VCaP (cell line): ENCODE data around the gene DPP3.

Experiments used
- H3K27ac ChIP-seq: fragments of 450-650 bp; 2 replicates; pipeline ENCODE4 v1.5.1; 2017
- TF ChIP-seq, protein P1 (sequence below): fragments of 450-650 bp; conservative IDR thresholded peaks from 2 replicates; pipeline ENCODE4 v1.5.1; 2017; ENCODE audit warnings: mild to moderate bottlenecking, moderate library complexity

DPP3 gene

DNA sequence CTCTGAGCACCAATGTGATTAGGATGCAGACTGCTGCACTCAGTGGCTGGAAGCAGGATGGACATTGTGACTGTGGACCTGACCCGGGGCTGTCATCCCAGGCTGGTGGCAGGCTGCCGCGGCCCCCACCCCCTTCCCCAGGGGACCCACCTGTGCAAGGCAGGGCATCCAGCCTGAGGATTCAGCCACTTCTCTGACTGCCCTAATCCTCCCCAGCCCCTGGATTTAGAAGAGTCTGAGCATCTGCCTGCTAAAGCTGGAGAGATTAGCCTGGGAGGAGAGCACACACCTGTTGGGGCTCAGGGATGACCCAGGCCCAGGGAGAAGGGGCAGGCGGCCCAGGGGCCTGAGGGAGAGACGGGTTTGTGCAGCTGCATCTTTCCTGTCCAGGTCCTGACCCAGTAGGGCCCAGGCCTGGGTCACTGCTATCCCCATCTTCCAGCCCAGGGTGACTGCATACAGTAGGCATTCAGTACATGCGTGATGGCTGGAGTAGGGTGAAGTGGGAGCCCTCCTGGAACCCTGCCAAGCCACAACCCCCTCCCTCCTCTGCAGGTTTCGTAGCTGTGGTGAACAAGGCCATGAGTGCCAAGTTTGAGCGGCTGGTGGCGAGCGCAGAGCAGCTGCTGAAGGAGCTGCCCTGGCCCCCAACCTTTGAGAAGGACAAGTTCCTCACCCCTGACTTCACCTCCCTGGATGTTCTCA lies 12.1 kb downstream of the DPP3 start:
- no peak overlapping the region for H3K27ac ChIP-seq
- TF ChIP-seq, protein P1, sequence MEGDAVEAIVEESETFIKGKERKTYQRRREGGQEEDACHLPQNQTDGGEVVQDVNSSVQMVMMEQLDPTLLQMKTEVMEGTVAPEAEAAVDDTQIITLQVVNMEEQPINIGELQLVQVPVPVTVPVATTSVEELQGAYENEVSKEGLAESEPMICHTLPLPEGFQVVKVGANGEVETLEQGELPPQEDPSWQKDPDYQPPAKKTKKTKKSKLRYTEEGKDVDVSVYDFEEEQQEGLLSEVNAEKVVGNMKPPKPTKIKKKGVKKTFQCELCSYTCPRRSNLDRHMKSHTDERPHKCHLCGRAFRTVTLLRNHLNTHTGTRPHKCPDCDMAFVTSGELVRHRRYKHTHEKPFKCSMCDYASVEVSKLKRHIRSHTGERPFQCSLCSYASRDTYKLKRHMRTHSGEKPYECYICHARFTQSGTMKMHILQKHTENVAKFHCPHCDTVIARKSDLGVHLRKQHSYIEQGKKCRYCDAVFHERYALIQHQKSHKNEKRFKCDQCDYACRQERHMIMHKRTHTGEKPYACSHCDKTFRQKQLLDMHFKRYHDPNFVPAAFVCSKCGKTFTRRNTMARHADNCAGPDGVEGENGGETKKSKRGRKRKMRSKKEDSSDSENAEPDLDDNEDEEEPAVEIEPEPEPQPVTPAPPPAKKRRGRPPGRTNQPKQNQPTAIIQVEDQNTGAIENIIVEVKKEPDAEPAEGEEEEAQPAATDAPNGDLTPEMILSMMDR, result no peak

DNA sequence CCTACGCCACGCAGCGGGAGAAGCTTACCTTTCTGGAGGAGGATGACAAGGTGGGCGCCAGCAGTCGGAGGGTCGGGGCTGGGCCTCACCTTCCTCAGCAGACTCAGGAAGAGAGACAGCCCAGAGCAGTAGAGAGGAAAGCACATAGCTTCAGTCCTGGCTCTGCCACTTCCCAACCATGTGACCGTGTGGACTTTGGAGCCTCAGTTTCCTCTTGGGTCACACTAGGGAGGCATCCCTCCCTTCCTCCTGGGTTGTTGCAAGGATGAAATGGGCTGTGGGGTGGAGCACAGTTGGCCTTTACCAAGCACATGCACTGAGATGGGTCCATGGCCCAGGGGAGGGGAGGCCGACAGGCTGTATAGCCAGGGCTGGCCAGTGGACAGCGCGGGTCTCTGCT lies 12.9 kb downstream of the DPP3 start:
- no peak overlapping the region for H3K27ac ChIP-seq
- TF ChIP-seq, protein P1, result no peak

DNA sequence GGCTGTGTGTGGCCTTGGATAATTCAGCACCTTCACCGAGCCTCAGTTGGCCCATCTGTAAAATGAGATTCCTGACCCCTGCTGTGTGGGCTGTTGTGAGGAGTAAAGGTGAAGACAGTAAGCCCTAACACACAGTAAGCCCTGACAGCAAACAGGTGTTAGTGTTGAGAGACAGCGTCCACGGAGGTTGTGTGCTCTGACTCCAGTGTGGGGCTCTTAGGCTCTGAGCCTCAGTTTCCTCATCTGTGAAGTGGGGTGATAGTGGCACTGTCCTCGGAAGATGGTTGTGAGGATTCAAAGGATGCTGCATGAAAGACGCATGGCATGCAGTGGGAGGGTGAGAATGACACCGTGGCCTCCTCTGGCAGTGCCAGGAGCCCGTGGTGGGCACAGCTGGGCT lies 14.2 kb downstream of the DPP3 start:
- TF ChIP-seq, protein P1, result no peak
- no peak overlapping the region for H3K27ac ChIP-seq

DNA sequence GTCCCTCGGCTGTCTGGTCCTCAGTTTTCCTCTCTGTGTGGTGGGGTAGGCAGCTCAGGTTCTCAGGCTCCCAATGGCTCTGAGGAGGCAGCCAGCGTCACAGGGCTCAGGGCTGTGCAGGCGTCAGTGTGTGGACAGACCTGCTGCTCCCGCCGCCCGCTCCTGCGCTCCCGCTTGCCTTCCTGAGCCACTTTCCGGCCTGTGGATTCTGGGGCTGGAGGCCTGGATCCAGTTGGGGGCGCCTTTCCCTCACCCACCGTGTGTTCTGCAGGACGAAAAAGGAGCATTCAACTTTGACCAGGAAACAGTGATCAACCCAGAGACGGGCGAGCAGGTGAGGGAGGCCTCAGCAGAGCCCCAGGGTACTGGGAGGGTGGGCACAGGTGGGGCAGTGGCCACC lies 14.7 kb downstream of the DPP3 start:
- no peak overlapping the region for H3K27ac ChIP-seq
- TF ChIP-seq, protein P1, result no peak

DNA sequence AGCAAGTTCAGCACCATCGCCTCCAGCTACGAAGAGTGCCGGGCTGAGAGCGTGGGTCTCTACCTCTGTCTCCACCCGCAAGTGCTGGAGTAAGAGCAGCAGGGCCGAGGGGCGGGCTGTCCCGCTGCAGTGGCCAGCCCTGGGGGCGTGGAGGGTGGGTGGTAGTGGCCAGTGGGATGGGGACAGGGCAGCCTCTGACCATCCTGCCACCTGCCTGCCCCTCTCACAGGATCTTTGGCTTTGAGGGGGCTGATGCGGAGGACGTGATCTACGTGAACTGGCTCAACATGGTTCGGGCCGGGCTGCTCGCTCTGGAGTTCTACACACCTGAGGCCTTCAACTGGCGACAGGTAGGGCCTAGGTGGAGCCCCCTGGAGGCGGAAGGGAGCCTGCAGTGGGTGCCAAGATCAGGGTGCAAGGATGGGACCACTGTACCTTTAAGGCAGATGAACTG lies 15.2 kb downstream of the DPP3 start:
- H3K27ac ChIP-seq, result no peak overlapping the region
- TF ChIP-seq, protein P1, result peak; percentile 65

DNA sequence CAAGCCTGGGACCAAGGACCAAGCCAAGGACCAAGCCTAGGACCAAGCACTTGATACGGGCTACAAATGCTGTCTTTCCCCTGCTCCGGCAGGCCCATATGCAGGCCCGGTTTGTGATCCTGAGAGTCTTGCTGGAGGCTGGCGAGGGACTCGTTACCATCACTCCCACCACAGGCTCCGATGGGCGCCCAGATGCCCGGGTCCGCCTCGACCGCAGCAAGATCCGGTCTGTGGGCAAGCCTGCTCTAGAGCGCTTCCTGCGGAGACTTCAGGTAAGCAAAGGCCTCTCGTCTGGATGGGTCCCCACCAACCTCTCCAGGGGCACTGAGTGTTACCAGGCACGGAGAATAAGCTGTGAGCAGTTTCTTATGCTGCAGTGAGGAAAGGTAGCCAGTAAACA lies 17.0 kb downstream of the DPP3 start:
- TF ChIP-seq, protein P1, result no peak
- H3K27ac ChIP-seq, result no peak overlapping the region

DNA sequence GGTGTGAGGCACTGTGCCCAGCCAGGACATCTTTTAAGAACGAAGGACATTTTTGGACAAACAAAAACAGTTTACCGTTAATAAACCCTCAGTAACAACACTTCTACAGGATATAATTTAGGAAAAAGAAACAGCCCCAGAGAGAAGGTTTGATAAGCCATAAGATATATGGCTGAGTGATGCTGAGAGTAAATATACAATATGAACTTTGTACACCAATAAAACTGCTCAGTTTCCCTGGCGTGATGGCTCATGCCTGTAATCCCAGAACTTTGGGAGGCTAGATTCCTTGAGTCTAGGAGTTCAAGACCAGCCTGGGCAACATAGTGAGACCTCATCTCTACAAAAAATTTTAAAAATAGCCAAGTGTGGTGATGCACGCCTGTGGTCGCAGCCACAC lies 18.3 kb downstream of the DPP3 start:
- TF ChIP-seq, protein P1, result no peak
- no peak overlapping the region for H3K27ac ChIP-seq
